ENCODE measurements around the gene CASKIN2.

Gene CASKIN2

DNA sequence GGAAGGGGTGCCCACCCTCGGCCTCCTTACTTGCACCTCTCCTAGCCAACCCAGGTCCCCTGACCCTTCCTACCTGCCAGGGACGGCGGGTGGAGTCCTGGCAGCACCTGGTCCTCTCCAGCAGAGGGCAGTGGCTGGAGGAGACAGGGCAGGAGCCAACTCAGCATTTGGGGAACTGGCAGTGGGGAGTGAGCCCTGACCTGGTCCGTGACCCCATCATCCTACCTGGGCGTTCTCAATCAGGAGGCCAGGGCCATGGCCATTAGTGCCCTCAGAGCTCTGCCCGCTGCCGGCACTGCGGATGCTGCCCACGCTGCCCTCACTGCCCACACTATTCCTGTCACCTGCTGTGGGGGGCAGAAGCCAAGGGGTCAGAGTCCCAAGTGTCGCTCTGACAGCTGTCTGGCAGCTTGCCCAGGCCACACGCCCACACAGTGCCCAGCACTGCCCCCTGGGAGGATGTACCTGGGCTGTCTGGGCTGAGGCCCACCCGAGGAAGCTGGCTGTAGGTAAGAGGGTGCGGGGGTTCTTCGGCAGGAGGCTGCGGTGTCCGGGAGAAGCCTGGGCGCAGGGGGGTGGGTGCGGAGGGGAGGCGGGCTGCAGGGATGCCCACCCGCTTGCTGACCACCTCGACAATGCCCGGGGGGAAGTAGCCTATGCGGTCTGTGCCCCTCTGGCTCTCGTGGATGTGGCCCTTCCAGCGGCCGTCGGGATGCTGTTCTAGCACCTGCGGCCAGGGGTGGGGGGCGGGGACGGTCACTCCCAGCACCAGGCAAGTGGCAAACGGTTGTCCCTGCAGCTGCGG, 10.8 kb downstream of the CASKIN2 start:
- no peak for DNase-seq

DNA sequence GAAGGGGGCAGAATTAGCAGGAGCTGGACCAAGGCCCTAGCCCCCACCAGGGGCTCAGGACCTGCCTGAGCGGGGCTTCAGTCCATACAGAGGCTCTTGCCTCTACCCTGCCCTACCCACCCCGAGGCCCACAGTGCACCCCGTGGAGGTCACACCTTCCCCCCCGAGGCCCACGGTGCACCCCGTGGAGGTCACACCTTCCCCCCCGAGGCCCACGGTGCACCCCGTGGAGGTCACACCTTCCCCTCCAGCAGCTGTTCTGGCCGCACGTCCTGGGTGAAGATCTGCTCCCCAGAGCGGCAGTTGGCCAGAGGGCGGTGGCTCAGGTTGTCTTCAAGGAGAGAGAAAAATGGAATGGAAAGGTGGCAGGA, 11.4 kb downstream of the CASKIN2 start:
- DNase-seq = no peak

DNA sequence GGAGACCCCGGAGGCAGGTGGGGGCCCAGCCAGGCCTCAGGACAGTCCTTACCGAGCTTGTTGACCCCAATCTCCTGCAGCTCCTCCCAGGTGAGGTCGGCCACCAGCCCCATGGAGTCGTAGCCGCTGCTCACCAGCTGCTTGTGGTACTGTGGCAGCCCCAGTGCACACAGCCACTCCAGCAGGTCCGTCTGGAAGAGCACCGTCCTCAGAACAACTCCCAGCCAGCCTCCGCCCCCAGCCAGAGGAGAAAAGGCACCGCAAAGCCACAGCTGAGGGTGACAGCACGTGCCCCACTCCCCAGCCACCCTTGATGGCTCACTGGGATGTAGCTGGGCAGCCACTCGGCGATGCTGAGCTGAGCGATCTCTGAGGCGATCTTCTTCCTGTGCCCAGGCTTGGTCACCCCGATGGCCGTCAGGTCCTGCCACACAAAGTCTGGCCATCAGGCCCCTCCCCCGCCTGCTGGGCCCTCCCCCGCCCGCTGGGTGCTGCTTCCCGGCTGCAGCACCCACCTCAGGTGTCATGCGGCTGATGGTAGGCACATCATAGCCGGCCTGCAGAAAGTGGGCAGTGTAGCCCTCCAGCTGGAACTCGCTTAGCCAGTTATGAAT, 11.9 kb downstream of the CASKIN2 start:
- no peak for DNase-seq

DNA sequence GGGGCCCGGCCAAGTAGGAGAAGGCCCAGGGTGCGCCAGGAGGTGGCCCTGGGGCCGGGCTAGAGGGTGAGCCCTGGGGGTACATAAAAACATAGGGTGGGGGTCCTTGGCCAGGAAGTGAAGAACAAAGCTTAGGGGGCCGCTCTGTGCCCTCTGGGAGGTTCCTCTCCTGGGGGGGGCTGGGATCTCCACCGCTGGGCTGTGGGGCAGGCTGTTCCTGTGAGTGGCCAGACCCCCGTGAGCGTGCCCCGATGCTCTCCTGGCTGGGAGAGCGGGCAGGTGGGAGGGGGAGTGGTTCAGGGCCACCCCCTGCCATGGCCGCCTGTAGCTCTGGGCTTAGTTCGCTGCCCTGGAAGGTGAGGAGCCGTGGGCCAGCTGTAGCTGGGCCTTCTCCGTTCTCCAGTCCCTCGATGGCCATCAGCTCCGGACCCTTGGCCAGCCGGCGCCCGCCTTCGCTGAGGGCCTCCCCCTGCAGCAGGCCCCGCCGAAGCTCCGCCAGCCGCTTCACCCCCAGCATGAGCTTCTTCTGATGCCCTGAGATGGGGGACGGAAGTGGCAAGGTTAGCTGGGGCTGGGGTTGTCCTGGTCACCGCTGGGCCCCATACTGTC, 12.5 kb downstream of the CASKIN2 start:
- no peak for DNase-seq

DNA sequence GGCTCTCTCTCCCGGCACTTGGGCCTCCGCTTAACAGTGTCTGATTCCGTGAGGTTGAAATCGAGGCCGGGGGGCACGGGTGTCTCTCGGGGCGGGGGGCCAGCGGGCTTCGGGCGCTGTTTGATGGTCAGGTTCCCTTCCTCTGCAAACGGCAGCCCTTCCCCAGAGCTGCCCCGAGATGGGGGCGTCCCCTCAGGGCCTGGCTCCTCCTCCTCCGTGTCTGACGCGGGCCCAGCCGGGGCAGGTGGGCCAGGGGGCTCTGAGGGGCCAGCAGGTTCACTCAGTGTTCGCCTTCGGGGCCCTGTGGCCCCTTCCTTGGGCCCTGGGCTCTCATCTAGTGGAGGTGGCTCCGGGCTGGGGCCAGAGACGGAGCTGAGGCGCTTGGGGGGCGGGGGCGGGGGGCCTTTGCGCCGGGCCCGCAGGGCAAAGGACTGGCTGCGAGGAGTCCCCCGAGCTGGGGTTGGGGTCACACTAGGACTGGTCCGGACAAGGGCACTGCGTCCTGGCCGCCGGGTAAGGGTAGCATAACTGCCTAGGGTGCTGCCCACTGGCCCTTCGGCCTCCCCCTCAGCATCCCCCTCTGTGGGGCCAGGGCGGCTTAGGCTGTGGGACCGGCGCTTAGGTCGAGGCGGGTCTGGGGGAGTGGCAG, 13.1 kb downstream of the CASKIN2 start:
- no peak for DNase-seq

DNA sequence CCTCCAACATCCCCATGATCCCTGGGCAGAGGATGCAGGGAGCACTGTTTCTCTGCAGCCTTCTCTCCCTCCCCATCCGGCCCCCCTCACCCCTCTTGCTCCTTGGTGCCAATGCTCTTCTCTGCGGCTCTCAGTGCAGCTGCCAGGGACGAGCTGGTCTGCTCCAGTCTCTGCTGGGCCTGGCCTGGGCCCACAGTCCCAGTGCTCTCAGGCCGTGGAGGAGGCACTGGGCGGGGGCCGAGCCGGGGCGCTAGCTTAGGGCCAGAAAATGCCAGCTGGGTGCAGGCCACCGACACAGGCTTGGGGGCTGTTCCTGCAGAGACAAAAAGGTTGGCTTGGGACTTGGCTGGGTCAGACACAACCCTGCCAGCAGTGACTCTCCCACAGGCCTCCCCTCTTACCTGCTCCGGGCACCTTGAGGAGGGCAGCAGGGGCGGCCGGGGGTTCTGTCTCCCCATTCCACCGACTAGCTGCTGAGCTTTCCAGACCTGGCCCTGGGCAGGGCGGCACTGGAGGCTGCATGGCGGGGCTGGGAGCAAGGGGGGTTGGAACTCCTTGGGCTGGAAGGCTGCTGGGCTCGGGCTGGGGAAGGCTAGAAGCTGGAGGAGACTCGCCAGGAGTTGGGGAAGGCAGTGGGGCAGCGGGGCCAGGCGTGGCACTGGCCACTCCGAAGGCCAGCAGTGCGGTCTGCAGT, 13.8 kb downstream of the CASKIN2 start:
- no peak for DNase-seq

DNA sequence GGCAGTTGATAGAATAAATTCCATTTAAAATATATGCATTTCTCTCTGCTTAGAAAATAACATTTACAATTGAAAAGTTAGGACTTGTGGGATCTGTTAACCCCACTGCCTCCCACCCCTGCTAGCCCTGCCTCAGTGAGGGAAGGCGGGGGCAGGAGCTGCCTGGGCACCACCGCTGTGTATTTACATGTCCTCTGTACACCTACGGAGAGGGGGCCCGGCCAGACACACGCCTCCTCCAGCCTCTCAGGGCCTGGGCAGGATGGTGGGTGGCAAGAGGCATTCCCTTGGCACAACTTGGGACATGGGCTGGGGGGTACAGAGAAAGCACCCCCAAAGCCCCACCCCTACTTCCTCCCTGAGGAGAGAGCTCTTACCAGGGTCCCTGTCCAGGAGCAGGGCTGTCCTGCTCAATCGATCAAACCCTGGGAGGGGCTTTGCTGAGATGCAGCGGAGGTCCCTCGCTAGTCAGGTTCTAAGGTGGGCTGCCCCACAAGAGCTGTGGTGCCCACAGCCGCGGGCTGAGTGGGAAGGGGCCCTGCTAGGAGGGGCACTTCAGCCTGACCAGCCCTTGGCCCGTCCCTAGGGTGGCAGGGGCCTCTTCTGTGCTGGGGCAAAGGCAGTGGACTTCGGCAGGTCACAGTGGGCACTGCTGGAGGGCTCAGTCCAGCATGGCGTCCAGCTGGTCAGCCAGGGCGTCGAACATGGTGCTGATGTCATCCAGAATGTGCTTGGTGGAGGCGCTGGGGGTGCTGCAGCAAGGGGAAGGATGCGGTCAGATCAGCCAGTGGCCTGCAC, 14.7 kb downstream of the CASKIN2 start:
- DNase-seq = no peak

DNA sequence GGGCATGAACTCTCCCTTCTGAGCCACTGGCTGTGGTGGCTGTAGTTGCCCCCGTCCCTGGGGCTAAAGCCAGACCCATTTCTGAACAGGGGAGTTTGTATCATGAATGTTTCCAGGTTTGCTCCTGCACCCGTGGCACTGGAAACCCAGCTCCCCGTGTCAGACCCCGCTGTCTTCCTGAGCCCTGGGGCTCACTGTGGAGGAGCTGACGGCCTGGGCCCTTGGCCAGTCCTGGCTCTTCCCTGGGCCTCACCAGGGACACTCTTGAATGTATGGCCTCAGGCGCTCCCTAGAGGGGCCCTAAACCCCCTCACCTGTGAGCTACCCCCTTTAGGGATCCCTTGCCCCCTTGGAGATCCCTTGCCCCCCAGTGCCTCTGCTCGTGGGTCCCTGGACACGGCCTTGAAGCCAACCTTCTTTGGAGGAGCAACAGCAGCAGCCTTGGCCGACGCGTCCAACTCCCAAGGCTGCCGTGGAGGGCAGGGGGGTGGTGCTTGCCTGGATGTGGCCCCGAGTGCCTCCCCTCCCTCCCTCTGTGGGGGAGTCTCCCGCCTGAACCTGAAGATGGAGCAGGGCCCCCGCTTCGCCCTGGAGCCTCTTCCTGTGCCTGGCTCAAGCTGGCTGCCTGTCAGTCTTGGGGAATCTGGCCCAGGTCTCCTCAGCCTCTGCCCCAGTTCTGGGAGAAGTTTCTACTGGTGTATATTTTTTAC, 15.9 kb downstream of the CASKIN2 start:
- DNase-seq = no peak

DNA sequence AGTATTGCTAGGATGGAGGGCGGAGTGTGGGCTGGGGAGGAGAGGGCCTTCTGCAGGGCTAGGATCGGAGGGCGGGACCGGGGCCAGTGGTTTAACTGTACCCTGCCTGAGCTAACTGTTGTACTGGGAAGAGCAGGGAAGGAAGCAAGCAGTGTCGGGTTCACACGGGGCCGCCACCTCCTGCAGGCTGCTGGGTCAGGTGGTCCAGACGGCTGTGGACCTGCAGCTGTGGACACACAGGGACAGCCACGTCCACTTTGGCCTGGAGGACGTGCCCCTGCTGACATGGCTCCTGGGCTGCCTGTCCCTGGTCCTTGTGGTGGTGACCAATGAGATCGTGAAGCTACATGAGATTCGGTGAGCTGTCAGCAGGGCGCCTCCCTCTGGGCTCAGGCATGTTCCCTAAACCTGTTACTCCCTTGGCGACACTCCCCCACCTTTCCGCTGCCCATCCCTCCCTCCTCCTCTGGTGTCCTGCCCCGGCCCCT, 16.6 kb downstream of the CASKIN2 start:
- no peak for DNase-seq

DNA sequence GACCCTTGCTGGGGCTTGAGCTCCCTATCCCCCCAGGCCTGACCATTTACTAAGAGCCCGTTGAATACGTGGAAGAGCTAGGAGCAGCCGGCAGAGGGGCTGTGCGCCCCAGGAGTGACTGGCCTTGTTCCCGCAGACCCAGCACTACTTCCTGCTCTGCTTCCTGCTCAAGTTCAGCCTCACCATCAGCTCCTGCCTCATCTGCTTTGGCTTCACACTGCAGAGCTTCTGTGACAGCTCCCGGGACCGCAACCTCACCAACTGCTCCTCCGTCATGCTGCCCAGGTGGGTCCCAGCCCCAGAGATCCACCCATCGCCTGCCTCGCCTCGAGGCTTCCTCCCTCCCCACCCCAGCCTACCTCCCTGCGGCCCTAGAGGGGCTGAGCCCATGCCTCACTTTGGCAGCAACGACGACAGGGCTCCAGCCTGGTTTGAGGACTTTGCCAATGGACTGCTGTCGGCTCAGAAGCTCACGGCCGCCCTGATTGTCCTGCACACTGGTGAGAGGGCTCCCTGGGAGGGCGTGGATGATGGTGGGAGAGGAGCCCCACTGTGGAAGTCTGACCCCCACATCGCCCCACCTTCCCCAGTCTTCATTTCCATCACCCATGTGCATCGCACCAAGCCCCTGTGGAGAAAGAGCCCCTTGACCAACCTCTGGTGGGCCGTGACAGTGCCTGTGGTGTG, 17.2 kb downstream of the CASKIN2 start:
- no peak for DNase-seq

DNA sequence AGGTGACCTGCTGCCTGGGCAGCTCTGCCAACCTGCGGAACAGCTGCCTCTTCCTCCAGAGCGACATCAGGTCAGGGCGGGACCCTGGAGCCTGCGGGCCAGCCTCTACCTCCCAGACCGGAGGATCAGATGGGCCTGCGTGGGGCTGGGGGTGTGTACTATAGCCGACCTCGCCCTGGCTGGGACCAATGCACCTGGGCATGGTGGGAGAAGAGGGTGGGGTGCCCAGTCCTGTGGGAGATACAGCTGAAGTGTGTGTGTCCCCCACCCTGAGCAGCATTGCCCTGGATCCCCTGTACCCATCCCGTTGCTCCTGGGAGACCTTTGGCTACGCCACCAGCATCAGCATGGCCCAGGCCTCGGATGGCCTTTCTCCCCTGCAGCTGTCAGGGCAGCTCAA, 19.3 kb downstream of the CASKIN2 start:
- DNase-seq = no peak

DNA sequence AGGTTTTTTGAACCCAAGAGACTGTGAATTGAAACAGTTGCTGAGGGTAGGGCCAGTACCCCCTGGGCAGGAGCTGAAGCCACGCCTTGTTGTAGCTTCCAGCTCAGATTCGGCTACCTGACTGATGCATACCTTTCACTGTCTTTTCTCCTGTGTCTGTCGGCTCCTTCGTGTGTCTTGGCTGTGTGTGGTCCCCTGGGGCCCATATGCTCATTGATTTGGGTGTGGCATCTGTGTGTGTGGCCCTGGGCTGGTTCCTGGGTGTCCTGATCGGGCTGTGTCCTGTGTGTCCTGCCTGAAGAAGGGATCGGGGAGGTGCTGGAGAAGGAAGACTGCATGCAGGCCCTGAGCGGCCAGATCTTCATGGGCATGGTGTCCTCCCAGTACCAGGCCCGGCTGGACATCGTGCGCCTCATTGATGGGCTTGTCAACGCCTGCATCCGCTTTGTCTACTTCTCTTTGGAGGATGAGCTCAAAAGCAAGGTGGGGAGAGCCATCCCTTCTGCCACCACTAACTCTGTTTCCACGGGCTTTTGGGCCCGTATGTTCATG, 20.9 kb downstream of the CASKIN2 start:
- no peak for DNase-seq

DNA sequence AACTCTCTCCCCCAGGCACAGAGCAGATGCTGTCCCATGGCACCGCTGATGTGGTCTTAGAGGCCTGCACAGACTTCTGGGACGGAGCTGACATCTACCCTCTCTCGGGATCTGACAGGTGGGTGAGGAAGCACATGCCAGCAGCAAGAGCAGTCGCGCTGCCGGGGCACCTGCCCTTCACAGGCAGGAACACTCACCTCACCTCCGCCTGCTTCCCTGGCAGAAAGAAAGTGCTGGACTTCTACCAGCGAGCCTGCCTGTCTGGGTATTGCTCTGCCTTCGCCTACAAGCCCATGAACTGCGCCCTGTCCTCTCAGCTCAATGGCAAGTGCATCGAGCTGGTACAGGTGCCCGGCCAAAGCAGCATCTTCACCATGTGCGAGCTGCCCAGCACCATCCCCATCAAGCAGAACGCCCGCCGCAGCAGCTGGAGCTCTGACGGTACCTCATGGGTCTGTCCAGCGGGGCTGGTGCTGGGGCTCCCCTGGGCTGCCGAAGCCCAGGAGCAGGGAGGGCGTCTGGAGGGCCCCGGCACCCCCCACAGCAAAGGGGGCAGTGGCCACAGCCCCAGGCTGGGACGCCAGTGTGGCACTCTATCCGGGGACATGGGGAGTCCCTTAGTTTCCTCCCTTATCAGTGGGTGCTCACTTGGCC, 21.7 kb downstream of the CASKIN2 start:
- no peak for DNase-seq

DNA sequence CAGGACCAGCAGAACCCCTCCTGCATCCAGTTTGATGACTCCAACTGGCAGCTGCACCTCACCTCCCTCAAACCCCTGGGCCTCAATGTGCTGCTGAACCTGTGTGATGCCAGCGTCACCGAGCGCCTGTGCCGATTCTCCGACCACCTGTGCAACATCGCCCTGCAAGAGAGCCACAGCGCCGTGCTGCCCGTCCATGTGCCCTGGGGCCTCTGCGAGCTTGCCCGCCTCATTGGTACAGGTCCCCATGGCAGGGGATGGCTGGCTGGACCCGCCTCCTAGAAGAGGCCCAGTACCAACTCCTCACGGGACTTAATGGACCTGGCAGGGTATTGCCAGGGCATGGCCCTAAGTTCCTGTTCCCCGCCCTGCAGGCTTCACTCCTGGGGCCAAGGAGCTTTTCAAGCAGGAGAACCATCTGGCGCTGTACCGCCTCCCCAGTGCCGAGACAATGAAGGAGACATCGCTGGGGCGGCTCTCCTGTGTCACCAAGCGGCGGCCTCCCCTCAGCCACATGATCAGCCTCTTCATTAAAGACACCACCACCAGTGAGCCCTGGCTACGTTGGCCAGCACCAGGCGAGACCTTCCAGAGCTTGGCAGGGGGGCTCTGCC, 22.7 kb downstream of the CASKIN2 start:
- DNase-seq = no peak

DNA sequence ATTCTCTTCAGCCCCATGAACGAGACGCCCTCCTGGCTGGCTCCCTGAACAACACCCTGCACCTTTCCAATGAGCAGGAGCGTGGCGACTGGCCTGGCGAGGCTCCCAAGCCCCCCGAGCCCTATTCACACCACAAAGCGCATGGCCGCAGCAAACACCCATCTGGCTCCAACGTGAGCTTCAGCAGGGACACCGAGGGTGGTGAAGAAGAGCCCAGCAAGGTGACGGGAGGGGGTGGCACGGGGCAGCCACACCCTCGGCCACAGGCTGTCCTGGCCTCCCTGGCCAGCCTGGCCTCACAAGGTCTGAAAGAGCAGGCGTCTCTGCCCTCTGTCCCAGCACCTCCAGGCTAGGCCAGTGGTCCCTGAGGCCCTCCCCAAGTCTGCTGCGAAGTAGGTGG, 23.7 kb downstream of the CASKIN2 start:
- DNase-seq = no peak

DNA sequence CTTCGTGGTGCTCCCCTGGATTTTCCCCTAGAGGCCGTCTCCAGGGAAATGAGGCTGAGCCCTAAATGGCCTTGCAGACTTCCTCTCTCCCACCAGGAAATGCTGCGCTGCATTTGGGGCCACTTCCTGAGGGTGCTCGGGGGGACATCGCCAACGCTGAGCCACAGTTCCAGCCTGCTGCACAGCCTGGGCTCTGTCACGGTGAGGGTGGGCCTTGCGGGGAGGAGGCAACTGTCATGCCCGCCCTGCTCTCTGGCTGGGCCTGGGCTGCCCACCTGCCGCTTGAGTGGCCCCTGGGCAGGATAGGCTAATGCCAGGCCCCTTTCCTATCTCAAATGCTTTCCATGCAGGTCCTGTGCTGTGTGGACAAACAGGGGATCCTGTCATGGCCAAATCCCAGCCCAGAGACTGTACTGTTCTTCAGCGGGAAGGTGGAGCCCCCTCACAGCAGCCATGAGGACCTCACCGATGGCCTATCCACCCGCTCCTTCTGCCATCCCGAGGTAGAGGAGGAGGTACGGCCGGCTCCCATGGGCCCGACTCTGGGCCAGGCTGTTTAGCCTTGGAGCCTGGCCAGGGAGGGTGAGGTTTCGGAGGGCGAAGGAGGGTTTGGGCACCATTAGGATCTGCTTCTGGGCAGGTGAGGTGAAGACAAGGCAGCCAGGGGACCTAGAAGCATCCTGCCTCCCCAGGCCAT, 24.2 kb downstream of the CASKIN2 start:
- no peak for DNase-seq

DNA sequence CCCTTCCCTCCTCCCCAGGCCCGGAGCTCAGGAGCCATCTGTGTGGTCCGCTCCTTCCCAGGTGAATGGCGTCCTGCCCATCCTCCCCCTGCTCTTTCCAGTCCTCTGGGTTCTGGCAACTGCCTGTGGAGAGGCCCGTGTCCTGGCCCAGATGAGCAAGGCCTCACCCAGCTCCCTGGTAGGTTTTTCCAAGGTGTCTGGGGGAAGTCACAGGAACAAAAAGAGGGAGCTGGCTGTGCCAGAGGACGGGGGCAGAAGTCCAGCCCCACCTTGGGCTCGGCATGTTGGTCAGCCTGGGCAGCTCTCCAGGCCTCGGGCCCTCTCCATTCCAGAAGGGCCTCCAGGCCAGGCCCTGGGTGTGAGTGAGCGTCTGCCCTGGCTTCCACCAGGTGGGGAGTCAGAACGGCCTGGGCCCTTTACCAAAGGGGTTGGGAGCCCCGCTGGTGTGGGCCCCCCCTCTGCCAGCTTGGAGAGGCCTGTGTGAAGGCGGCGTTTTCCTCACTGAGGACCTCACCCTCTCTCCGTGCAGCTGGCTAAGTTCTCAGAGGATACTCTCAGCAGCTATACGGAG, 25.1 kb downstream of the CASKIN2 start:
- no peak for DNase-seq

DNA sequence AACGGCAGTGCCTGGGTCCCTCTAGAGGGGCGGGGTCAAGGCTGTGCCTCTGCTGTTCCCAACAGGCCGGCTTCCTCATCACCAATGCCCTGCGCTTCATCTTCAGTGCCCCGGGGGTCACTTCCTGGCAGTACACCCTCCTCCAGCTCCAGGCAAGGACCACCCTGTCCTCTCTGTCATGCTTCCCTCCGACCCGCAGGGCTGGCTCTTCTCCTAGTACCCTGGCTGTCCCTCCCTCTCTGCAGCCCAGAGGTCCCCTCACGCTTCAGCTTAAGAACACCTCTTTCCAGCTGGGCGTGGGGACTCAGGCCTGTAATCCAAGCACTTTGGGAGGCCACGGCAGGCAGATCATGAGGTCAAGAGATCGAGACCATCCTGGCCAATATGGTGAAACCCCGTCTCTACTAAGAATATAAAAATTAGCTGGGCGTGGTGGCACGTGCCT, 25.8 kb downstream of the CASKIN2 start:
- no peak for DNase-seq

Data from T-helper 9 cell (primary cell).